ENCODE data around the gene AKR1C1. TPM values are rescaled to one million over a fixed set of nuclear protein-coding genes. Genes with fewer than 3 reads are reported as not detected.
"Not testable (repeated sequence)": the region's sequence is repeated elsewhere in the genome, so short reads cannot be mapped to it uniquely, and the experiment has no call there.

The AKR1C1 gene
- total RNA-seq, 1 donor from 2014 or later = 14.2 TPM

GRCh38 chr10:4978870-4979269, 15.7 kb downstream of the AKR1C1 start:
- intact Hi-C loops (cut with DNase I) = no loop called here
- no peak for DNase-seq (ENCODE audit: low spot score)

GRCh38 chr10:4980793-4981192, 17.6 kb downstream of the AKR1C1 start:
- DNase-seq (ENCODE audit: low spot score) = no peak
- intact Hi-C loops (cut with DNase I) = loop anchor here (5.0 kb wide), 1 partner anchor 128 kb away; no protein-coding TSS in a partner anchor

- intact Hi-C loops (cut with DNase I) = loop anchor here (5.0 kb wide), 1 partner anchor 130 kb away; no protein-coding TSS in a partner anchor
- no peak for DNase-seq (ENCODE audit: low spot score)
Measured at GRCh38 chr10:4981722-4982471, 18.7 kb downstream of the AKR1C1 start.

- intact Hi-C loops (cut with DNase I) = loop anchor here (5.0 kb wide), 1 partner anchor 130 kb away; no protein-coding TSS in a partner anchor
- DNase-seq (ENCODE audit: low spot score) = no peak
Measured at GRCh38 chr10:4982764-4983226, 19.6 kb downstream of the AKR1C1 start.

- DNase-seq (ENCODE audit: low spot score) = no peak
Measured at GRCh38 chr10:4983615-4984216, 20.5 kb downstream of the AKR1C1 start.

GRCh38 chr10:4984223-4984622, 21.0 kb downstream of the AKR1C1 start:
- intact Hi-C loops (cut with DNase I) = loop anchor here (5.0 kb wide), 1 partner anchor 132 kb away; no protein-coding TSS in a partner anchor
- no peak for DNase-seq (ENCODE audit: low spot score)

More at GRCh38 chr10:4983615-4984216, 20.5 kb downstream of the AKR1C1 start:
- intact Hi-C loops (cut with DNase I) = loop anchor here (5.0 kb wide), 1 partner anchor 131 kb away; no protein-coding TSS in a partner anchor

GRCh38 chr10:4984971-4985594, 21.9 kb downstream of the AKR1C1 start:
- intact Hi-C loops (cut with DNase I) = loop anchor here (5.0 kb wide), 1 partner anchor 133 kb away; no protein-coding TSS in a partner anchor
- no peak for DNase-seq (ENCODE audit: low spot score)

GRCh38 chr10:4988000-4988641, 24.9 kb downstream of the AKR1C1 start:
- DNase-seq (ENCODE audit: low spot score); intact Hi-C loops (cut with DNase I): not testable (repeated sequence)

- no peak for DNase-seq (ENCODE audit: low spot score)
- intact Hi-C loops (cut with DNase I) = no loop called here
Measured at GRCh38 chr10:4990217-4990616, 27.0 kb downstream of the AKR1C1 start.

- DNase-seq (ENCODE audit: low spot score); intact Hi-C loops (cut with DNase I): not testable (repeated sequence)
Measured at GRCh38 chr10:4991463-4991862, 28.2 kb downstream of the AKR1C1 start.

- DNase-seq (ENCODE audit: low spot score); intact Hi-C loops (cut with DNase I): not testable (repeated sequence)
Measured at GRCh38 chr10:4992564-4992963, 29.3 kb downstream of the AKR1C1 start.

GRCh38 chr10:4994260-4994659, 31.0 kb downstream of the AKR1C1 start:
- DNase-seq (ENCODE audit: low spot score); intact Hi-C loops (cut with DNase I): not testable (repeated sequence)

- no peak for DNase-seq (ENCODE audit: low spot score)
- intact Hi-C loops (cut with DNase I) = no loop called here
Measured at GRCh38 chr10:4998671-4999070, 35.5 kb downstream of the AKR1C1 start.

GRCh38 chr10:5002013-5002727, 39.0 kb downstream of the AKR1C1 start:
- intact Hi-C loops (cut with DNase I) = no loop called here
- no peak for DNase-seq (ENCODE audit: low spot score)

GRCh38 chr10:5003127-5004029, 40.2 kb downstream of the AKR1C1 start, which contains the start of gene AKR1C2:
TSS of gene AKR1C2 (minus strand) at chr10:5003857. CDS start at chr10:5003835, 22 bp downstream.
- DNase-seq (ENCODE audit: low spot score); intact Hi-C loops (cut with DNase I): not testable (repeated sequence)

GRCh38 chr10:5004030-5004385, 40.8 kb downstream of the AKR1C1 start:
- intact Hi-C loops (cut with DNase I); DNase-seq (ENCODE audit: low spot score): not testable (repeated sequence)

GRCh38 chr10:5004501-5004900, 41.3 kb downstream of the AKR1C1 start:
- DNase-seq (ENCODE audit: low spot score); intact Hi-C loops (cut with DNase I): not testable (repeated sequence)
